CD14-positive monocyte (primary cell): ENCODE measurements around the gene JHY. TPM values are rescaled to one million over a fixed set of nuclear protein-coding genes. Genes with fewer than 3 reads are reported as not detected.
A peak's percentile ranks its signal among the peaks of the same experiment; 100 is the strongest.

Experiments
- DNase-seq, 3 donors: peaks; one replicate each; pipeline ENCODE4 v3.0.0-alpha.2; 2011 to 2022
- H2AFZ ChIP-seq: 2 replicates; pipeline ENCODE4 v1.6.0; 2012; ENCODE audit warnings: mild to moderate bottlenecking, low read depth, low read length, inconsistent platforms; ENCODE audit not compliant: insufficient read depth, poor library complexity, severe bottlenecking
- H3K27ac ChIP-seq, 2 donors: 1 replicate in 1 of 2; 2 replicates in 1 of 2; pipeline ENCODE4 v1.5.1; 2012 to 2013; ENCODE audit warnings: low read length in 2 of 2, control low read depth in 1 of 2, inconsistent platforms in 1 of 2, low read depth in 1 of 2, mild to moderate bottlenecking in 1 of 2
- H3K27me3 ChIP-seq, 2 donors: one replicate each; pipeline versions ENCODE4 v1.6.0 to v1.6.1; 2011 to 2013; ENCODE audit warnings: low read length in 2 of 2; ENCODE audit not compliant: control insufficient read depth in 2 of 2, insufficient read depth in 2 of 2
- H3K36me3 ChIP-seq, 2 donors: replicated peaks in 1 of 2; 1 replicate in 1 of 2; 2 replicates in 1 of 2; pipeline versions ENCODE4 v1.5.1 to v1.6.1; 2012 to 2013; ENCODE audit warnings: low read length in 2 of 2, control low read depth in 1 of 2, inconsistent platforms in 1 of 2, mild to moderate bottlenecking in 1 of 2; ENCODE audit not compliant: insufficient read depth in 2 of 2, control insufficient read depth in 1 of 2
- H3K4me1 ChIP-seq, 2 donors: 1 replicate in 1 of 2; 2 replicates in 1 of 2; pipeline versions ENCODE4 v1.5.1 to v1.6.1; 2012 to 2013; ENCODE audit warnings: low read length in 2 of 2, control low read depth in 1 of 2, inconsistent platforms in 1 of 2, mild to moderate bottlenecking in 1 of 2, moderate library complexity in 1 of 2; ENCODE audit not compliant: insufficient read depth in 2 of 2, control insufficient read depth in 1 of 2
- H3K4me2 ChIP-seq: replicated peaks from 2 replicates; pipeline ENCODE3; 2012; ENCODE audit warnings: low read length, moderate library complexity, mild to moderate bottlenecking; ENCODE audit not compliant: poor library complexity, severe bottlenecking; ENCODE audit errors: extremely low read depth
- H3K4me3 ChIP-seq, 3 experiments: fragments of 200-600 bp in 1 of 3; sonication (generic) in 1 of 3; replicated peaks in 1 of 3; 1 replicate in 2 of 3; 2 replicates in 1 of 3; pipeline ENCODE4 v1.5.1; 2011 to 2013; ENCODE audit warnings: low read length in 3 of 3, mild to moderate bottlenecking in 3 of 3, control low read depth in 2 of 3, low read depth in 2 of 3, inconsistent platforms in 1 of 3, moderate library complexity in 1 of 3
- H3K79me2 ChIP-seq: 2 replicates; pipeline ENCODE4 v1.6.0; 2012; ENCODE audit warnings: mild to moderate bottlenecking, control low read depth, inconsistent platforms, low read length, moderate library complexity; ENCODE audit not compliant: insufficient read depth
- H3K9ac ChIP-seq: 2 replicates; pipeline ENCODE4 v1.6.0; 2017; ENCODE audit warnings: low read length, mild to moderate bottlenecking; ENCODE audit not compliant: insufficient read depth, poor library complexity, severe bottlenecking
- H3K9me3 ChIP-seq, 2 donors: replicated peaks in 1 of 2; 1 replicate in 1 of 2; 2 replicates in 1 of 2; pipeline versions ENCODE4 v1.5.1 to v1.6.1; 2012 to 2013; ENCODE audit warnings: low read length in 2 of 2, control low read depth in 1 of 2; ENCODE audit not compliant: control insufficient read depth in 1 of 2, insufficient read depth in 1 of 2
- H4K20me1 ChIP-seq: 2 replicates; pipeline ENCODE4 v1.6.0; 2012; ENCODE audit warnings: mild to moderate bottlenecking, low read length, control low read depth, moderate library complexity; ENCODE audit not compliant: insufficient read depth
- H3K27ac Mint-ChIP-seq, 7 donors: one replicate each; pipeline ENCODE4 v1.8.0; 2020; ENCODE audit warnings: mild to moderate bottlenecking in 7 of 7, mixed read lengths in 7 of 7, moderate library complexity in 6 of 7, inconsistent platforms in 2 of 7
- H3K27me3 Mint-ChIP-seq, 3 donors: one replicate each; pipeline ENCODE4 v1.8.0; 2021 to 2022; ENCODE audit warnings: low read depth in 3 of 3, mild to moderate bottlenecking in 3 of 3, mixed read lengths in 3 of 3, moderate library complexity in 3 of 3, inconsistent platforms in 1 of 3
- H3K36me3 Mint-ChIP-seq, 2 donors: one replicate each; pipeline ENCODE4 v1.8.0; 2020; ENCODE audit warnings: mixed read lengths in 2 of 2, inconsistent platforms in 1 of 2, mild to moderate bottlenecking in 1 of 2
- H3K4me1 Mint-ChIP-seq: one replicate; pipeline ENCODE4 v1.8.0; 2020; ENCODE audit warnings: mild to moderate bottlenecking, mixed read lengths
- H3K4me3 Mint-ChIP-seq, 2 donors: one replicate each; pipeline ENCODE4 v1.8.0; 2020; ENCODE audit warnings: mild to moderate bottlenecking in 2 of 2, mixed read lengths in 2 of 2, moderate library complexity in 1 of 2
- H3K9me3 Mint-ChIP-seq, 7 donors: one replicate each; pipeline ENCODE4 v1.8.0; 2020 to 2022; ENCODE audit warnings: mixed read lengths in 7 of 7, mild to moderate bottlenecking in 6 of 7, moderate library complexity in 6 of 7, inconsistent platforms in 2 of 7
- WGBS: methylation state at CpG from one replicate; pipeline ENCODE4 v1.1.5; 2013; ENCODE audit warnings: missing lambda C conversion rate; ENCODE audit not compliant: insufficient coverage; 5-methylcytosine and 5-hydroxymethylcytosine counted together
- intact Hi-C, 2 donors: fragments of 100-400 bp; cut with micrococcal nuclease; formaldehyde crosslinking; loops; one replicate each; pipeline versions ENCODE4 v1.15.0 to v1.15.1; 2023
- polyA plus RNA-seq, 3 donors: library from polyadenylated mRNA; depleted of rRNA in 1 of 3; unstranded in 2 of 3; stranded (reverse) in 1 of 3; fragments of 300-500 nt in 2 of 3; fragments of >200 nt in 1 of 3; fragmentation: Illumina TruSeq in 2 of 3; gene quantifications; 1 replicate in 2 of 3; 2 replicates in 1 of 3; pipeline ENCODE4 v1.2.3, GENCODE V29; 2012 to 2021
- TF ChIP-seq, protein P1 (sequence below): fragments of 200-600 bp; IDR thresholded peaks from one replicate; pipeline ENCODE4 v1.8.0; 2022; ENCODE audit warnings: antibody characterized with exemption, mild to moderate bottlenecking

The JHY gene
- polyA plus RNA-seq, 3 donors, result 0.68 to 0.91 (median 0.89) TPM

DNA sequence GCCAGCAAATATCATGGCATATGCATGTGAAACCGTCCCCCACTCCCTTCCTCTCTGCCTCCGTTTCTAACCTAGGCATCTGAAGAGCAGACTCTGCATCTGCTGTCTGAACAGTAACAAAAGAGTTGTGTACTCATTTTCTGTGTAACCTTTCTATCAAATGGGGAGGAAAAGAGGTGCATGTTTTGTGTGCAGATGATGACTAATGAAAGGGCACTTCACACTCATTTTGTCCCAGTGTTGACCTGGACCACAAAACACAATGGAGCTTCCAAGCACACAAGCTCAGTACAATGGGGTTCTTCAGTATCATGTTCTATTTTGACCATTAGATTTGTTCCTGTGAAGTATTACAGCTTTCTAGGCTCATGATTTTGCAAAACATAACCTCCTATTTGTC, 13.0 kb downstream of the JHY start:
- Mint-ChIP-seq H3K4me1 (peaks cover 10% of the 10 kb centered on the region), H3K27me3 (peaks cover 0 to 1% (median 0%) of the 10 kb centered on the region in 3 donors), H3K4me3 (no peak overlapping the region), H3K9me3 (peaks cover 0 to 1% (median 0%) of the 10 kb centered on the region in 7 donors), H3K36me3 (no peaks in the 10 kb centered on the region), H3K27ac (no peak overlapping the region)
- Histone ChIP-seq H3K27ac (no peak overlapping the region), H3K9ac (no peak overlapping the region), H3K9me3 (no peaks in the 10 kb centered on the region), H3K4me1 (peaks cover 3 to 11% of the 10 kb centered on the region in 2 donors), H3K79me2 (no peaks in the 10 kb centered on the region), H3K27me3 (no peaks in the 10 kb centered on the region), H3K4me2 (no peak overlapping the region), H3K36me3 (no peaks in the 10 kb centered on the region), H4K20me1 (no peaks in the 10 kb centered on the region), H2AFZ (no peak overlapping the region), H3K4me3 (no peak overlapping the region)
- no CpG with 5 or more reads among the region's 2 CpGs for WGBS
- TF ChIP-seq, protein P1, sequence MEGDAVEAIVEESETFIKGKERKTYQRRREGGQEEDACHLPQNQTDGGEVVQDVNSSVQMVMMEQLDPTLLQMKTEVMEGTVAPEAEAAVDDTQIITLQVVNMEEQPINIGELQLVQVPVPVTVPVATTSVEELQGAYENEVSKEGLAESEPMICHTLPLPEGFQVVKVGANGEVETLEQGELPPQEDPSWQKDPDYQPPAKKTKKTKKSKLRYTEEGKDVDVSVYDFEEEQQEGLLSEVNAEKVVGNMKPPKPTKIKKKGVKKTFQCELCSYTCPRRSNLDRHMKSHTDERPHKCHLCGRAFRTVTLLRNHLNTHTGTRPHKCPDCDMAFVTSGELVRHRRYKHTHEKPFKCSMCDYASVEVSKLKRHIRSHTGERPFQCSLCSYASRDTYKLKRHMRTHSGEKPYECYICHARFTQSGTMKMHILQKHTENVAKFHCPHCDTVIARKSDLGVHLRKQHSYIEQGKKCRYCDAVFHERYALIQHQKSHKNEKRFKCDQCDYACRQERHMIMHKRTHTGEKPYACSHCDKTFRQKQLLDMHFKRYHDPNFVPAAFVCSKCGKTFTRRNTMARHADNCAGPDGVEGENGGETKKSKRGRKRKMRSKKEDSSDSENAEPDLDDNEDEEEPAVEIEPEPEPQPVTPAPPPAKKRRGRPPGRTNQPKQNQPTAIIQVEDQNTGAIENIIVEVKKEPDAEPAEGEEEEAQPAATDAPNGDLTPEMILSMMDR, result no peak
- no peak for DNase-seq
- intact Hi-C loops, result no loop called here

DNA sequence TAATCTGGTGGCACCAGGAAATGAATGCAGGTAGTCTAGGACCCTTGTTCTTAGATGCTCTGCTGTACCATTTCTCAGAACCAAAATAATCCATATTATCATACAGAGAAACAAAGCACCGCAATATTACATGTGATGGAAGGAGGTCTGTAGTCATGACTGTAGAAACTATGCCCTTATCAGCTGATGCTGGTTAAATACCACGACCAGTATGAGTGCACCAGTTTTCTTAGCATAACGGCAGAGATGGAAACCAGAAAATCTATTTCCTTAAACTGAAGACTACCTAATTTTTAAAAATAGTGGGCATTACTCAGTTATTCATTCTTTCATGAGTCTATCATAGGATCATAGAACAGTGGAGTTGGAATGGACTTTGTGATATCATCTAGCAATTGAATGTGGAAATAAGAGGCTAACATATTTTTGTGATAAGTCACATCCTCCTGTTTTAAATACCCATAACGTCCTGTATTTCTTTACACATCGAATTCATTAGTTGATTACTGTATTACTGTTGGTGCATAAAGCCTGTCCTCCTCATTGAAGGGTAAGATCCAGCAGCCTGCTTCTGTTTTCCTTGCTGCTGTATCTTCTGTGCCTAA, 15.1 kb downstream of the JHY start:
- Mint-ChIP-seq H3K27ac (peak overlapping the region in 1 of 7 donors; percentile 46), H3K27me3 (peaks cover 0 to 1% (median 0%) of the 10 kb centered on the region in 3 donors), H3K4me1 (peaks cover 7% of the 10 kb centered on the region), H3K4me3 (no peak overlapping the region), H3K9me3 (peaks cover 0 to 1% (median 0%) of the 10 kb centered on the region in 7 donors), H3K36me3 (no peaks in the 10 kb centered on the region)
- no peak overlapping the region for H2AFZ ChIP-seq
- intact Hi-C loops, result no loop called here
- no peaks in the 10 kb centered on the region for H3K9me3 ChIP-seq
- no peak for DNase-seq
- no peak overlapping the region for H3K27ac ChIP-seq
- H3K27me3 ChIP-seq, result no peaks in the 10 kb centered on the region
- peaks cover 3 to 11% of the 10 kb centered on the region in 2 donors for H3K4me1 ChIP-seq
- no peak overlapping the region for H3K4me3 ChIP-seq
- WGBS, result no CpG with 5 or more reads among the region's 5 CpGs
- H3K4me2 ChIP-seq, result no peak overlapping the region
- TF ChIP-seq, protein P1, result no peak
- no peak overlapping the region for H3K9ac ChIP-seq
- no peaks in the 10 kb centered on the region for H4K20me1 ChIP-seq
- H3K79me2 ChIP-seq, result no peaks in the 10 kb centered on the region
- H3K36me3 ChIP-seq, result no peaks in the 10 kb centered on the region
